COLO668 (cell line): ENCODE measurements around the gene PCDHGA6.

Experiments
- DNase-seq: peaks from one replicate; lab custom pipeline; 2025; ENCODE audit not compliant: unreplicated experiment; lab: John Stamatoyannopoulos, UW

The PCDHGA6 gene

GRCh38 chr5:141419074-141419880, 45.6 kb downstream of the PCDHGA6 start:
- no peak for DNase-seq

GRCh38 chr5:141420855-141421488, 47.3 kb downstream of the PCDHGA6 start, which contains the start of gene PCDHGA11:
TSS of gene PCDHGA11 (plus strand) at chr5:141421051. CDS start at chr5:141421228, 177 bp downstream.
- DNase-seq = no peak

- no peak for DNase-seq
These were observed 47.8 kb downstream of the PCDHGA6 start for GRCh38 chr5:141421489-141421855.

- no peak for DNase-seq
These were observed 49.1 kb downstream of the PCDHGA6 start for GRCh38 chr5:141422742-141423291.

GRCh38 chr5:141427783-141428426, 54.2 kb downstream of the PCDHGA6 start:
- no peak for DNase-seq
